OCI-LY3 (cell line): ENCODE measurements around the gene RTL10.

ENCODE experiments used
- H2AFZ ChIP-seq: fragments of 200-600, 300-600 bp; shearing (Covaris generic); 2 replicates; pipeline ENCODE4 v1.6.0; 2014; ENCODE audit warnings: antibody characterized with exemption, low read depth, low read length
- H3K27ac ChIP-seq: fragments of 200-600, 300-600 bp; sonication (generic); 2 replicates; pipeline ENCODE4 v1.5.1; 2014; ENCODE audit warnings: mild to moderate bottlenecking, low read length, moderate library complexity, mixed read lengths
- H3K27me3 ChIP-seq: fragments of 200-600, 300-600 bp; sonication (generic); 2 replicates; pipeline ENCODE4 v1.6.1; 2014; ENCODE audit warnings: low read depth, low read length, mixed read lengths
- H3K36me3 ChIP-seq: fragments of 200-600, 300-600 bp; sonication (generic); replicated peaks from 2 replicates; pipeline ENCODE3; 2014; ENCODE audit warnings: low read depth, low read length, mixed read lengths
- H3K4me1 ChIP-seq: fragments of 300-600, 200-600 bp; sonication (generic); 2 replicates; pipeline ENCODE4 v1.6.1; 2014; ENCODE audit warnings: low read length, mixed read lengths
- H3K4me2 ChIP-seq: fragments of 200-600, 300-600 bp; sonication (generic); 2 replicates; pipeline ENCODE4 v1.6.1; 2014; ENCODE audit warnings: low read length, mixed read lengths
- H3K4me3 ChIP-seq: fragments of 300-600, 200-600 bp; sonication (generic); 2 replicates; pipeline ENCODE4 v1.5.1; 2014; ENCODE audit warnings: antibody characterized with exemption, mild to moderate bottlenecking, low read length, moderate library complexity
- H3K79me2 ChIP-seq: fragments of 300-600, 200-600 bp; shearing (Covaris generic); 2 replicates; pipeline ENCODE4 v1.6.1; 2014; ENCODE audit warnings: mild to moderate bottlenecking, low read length, mixed read lengths
- H3K9ac ChIP-seq: fragments of 300-600, 200-600 bp; shearing (Covaris generic); 2 replicates; pipeline ENCODE4 v1.6.0; 2014; ENCODE audit warnings: mild to moderate bottlenecking, low read length, moderate library complexity
- H3K9me3 ChIP-seq: fragments of 200-600, 300-600 bp; shearing (Covaris generic); 2 replicates; pipeline ENCODE4 v1.6.1; 2014; ENCODE audit warnings: low read length, mixed read lengths; ENCODE audit not compliant: insufficient read depth
- H4K20me1 ChIP-seq: fragments of 200-600, 300-600 bp; sonication (generic); 2 replicates; pipeline ENCODE4 v1.6.1; 2016; ENCODE audit warnings: low read length, mixed read lengths; ENCODE audit not compliant: insufficient read depth
- EZH2phosphoT487 ChIP-seq: fragments of 200-600 bp; shearing (Covaris generic); IDR thresholded peaks from 2 replicates; pipeline ENCODE4 v1.6.1; 2018; ENCODE audit warnings: antibody characterized with exemption, mixed run types, low read depth
- TF ChIP-seq, protein P1 (sequence below): fragments of 200-600, 300-600 bp; sonication (generic); IDR thresholded peaks from 2 replicates; pipeline ENCODE4 v1.5.1; 2014; ENCODE audit warnings: antibody characterized with exemption, low read length, low read depth

Gene RTL10

GRCh38 chr22:19844377-19845053 lies 10.2 kb downstream of the RTL10 start:
- Histone ChIP-seq H3K9me3 (no peaks in the 10 kb centered on the region), H3K9ac (no peak overlapping the region), H3K4me3 (no peak overlapping the region), H4K20me1 (peaks cover 14% of the 10 kb centered on the region; the same call in 1 of the 2 replicates), H3K27me3 (no peaks in the 10 kb centered on the region), H3K79me2 (peaks cover 4% of the 10 kb centered on the region; the same call in 1 of the 2 replicates), H2AFZ (no peak overlapping the region), H3K36me3 (peaks cover 14% of the 10 kb centered on the region), H3K27ac (no peak overlapping the region), H3K4me1 (no peaks in the 10 kb centered on the region), H3K4me2 (no peak overlapping the region)
- TF ChIP-seq EZH2phosphoT487, result no peak
- TF ChIP-seq, protein P1, sequence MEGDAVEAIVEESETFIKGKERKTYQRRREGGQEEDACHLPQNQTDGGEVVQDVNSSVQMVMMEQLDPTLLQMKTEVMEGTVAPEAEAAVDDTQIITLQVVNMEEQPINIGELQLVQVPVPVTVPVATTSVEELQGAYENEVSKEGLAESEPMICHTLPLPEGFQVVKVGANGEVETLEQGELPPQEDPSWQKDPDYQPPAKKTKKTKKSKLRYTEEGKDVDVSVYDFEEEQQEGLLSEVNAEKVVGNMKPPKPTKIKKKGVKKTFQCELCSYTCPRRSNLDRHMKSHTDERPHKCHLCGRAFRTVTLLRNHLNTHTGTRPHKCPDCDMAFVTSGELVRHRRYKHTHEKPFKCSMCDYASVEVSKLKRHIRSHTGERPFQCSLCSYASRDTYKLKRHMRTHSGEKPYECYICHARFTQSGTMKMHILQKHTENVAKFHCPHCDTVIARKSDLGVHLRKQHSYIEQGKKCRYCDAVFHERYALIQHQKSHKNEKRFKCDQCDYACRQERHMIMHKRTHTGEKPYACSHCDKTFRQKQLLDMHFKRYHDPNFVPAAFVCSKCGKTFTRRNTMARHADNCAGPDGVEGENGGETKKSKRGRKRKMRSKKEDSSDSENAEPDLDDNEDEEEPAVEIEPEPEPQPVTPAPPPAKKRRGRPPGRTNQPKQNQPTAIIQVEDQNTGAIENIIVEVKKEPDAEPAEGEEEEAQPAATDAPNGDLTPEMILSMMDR, result no peak

DNA sequence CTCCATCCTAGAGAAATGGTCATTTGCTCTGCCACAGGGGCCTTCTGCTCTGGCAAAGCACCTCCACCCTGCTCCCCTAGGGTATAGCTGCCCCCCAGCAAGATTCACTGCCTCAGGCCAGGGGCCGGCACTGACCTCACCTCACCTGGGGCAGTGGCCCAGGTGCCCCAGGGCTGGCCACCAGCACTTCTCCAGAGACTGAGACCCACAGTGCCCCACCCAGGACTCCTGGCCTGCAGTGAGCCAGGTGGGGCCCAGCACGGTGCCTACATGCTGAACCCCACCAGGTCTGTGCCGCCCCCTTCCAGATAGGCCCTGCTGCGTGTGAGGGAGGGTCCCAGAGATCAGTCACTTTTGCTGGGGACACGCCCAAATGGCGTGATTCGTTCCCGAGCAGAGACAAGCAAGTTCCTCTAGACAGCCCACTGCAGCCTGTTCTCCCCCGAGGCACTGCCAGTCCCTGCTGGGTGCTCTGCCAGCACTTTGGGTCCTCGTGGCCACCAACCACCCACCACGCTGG lies 10.8 kb downstream of the RTL10 start:
- Histone ChIP-seq H3K27me3 (no peaks in the 10 kb centered on the region), H3K4me2 (no peak overlapping the region), H3K9ac (no peak overlapping the region), H2AFZ (no peak overlapping the region), H3K79me2 (peaks cover 4% of the 10 kb centered on the region; the same call in 1 of the 2 replicates), H3K4me3 (no peak overlapping the region), H3K36me3 (peaks cover 14% of the 10 kb centered on the region), H4K20me1 (peaks cover 14% of the 10 kb centered on the region; the same call in 1 of the 2 replicates), H3K27ac (no peak overlapping the region), H3K4me1 (no peaks in the 10 kb centered on the region), H3K9me3 (no peaks in the 10 kb centered on the region)
- TF ChIP-seq EZH2phosphoT487, result no peak
- TF ChIP-seq, protein P1, result no peak

DNA sequence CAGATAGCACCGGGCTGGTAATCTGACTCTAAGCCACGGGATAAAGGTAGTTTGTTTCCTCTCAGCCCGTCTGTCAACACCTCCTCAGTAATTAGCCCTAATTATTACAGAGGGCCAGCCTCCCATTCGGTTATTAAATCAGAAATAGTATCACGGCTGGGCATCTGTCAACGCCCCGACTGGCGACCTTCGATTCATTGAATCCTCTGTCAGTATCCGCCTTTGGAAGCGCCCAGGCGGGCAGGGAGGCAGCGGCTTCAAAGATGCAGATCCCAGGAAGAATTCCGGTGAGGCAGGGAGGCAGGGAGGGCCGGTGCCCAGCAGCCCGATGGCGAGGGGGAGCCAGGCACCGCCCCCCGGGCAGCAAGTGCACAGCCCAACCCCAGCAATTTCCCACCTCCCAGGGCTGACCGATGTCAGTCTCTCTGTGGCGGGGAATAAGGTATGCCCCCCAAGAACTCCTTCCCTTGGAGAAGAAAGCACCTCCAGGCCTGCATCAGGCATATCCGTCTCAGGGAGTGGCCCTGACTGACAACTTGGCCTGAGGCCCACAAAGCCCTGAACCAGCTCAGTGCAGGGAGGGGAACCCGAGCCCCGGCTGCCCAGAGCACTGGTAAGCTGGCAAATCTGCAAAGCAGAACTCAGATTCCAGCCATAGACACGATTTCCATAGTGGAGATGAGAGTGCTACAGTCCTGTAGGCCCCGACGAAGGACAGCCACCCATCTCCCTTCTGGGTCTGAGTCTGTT lies 11.4 kb downstream of the RTL10 start:
- no peaks in the 10 kb centered on the region for H3K27me3 ChIP-seq
- 0 out of 2 replicates have a peak, but pooled peaks cover 10% of the 10 kb centered on the region for H4K20me1 ChIP-seq
- H2AFZ ChIP-seq, result no peak overlapping the region
- no peaks in the 10 kb centered on the region for H3K9me3 ChIP-seq
- no peak overlapping the region for H3K4me2 ChIP-seq
- no peaks in the 10 kb centered on the region; the same call in 1 of the 2 replicates for H3K79me2 ChIP-seq
- H3K9ac ChIP-seq, result no peak overlapping the region
- no peak overlapping the region for H3K4me3 ChIP-seq
- peaks cover 9% of the 10 kb centered on the region for H3K36me3 ChIP-seq
- no peak overlapping the region for H3K27ac ChIP-seq
- no peaks in the 10 kb centered on the region for H3K4me1 ChIP-seq
- TF ChIP-seq, protein P1, result no peak
